ENCODE data around the gene DCTPP1. TPM values are rescaled to one million over a fixed set of nuclear protein-coding genes. Genes with fewer than 3 reads are reported as not detected.
A peak's percentile ranks its signal among the peaks of the same experiment; 100 is the strongest.

The DCTPP1 gene
- total RNA-seq, 1 donor from 2014 or later, result 14.5 TPM

- no peaks in the 10 kb centered on the region for H3K27me3 ChIP-seq
- H3K9me3 ChIP-seq, result no peaks in the 10 kb centered on the region
- TF ChIP-seq POLR2AphosphoS5 (IDR thresholded peaks at IDR 0.05; ENCODE audit: insufficient read depth in 1 of 2, low read depth in 1 of 2) (peak; percentile 67 to 93), POLR2A (IDR thresholded peaks at IDR 0.05) (peak in 1 of 2 donors; percentile 27), CTCF (IDR thresholded peaks at IDR 0.05) (no peak)
- DNase-seq (ENCODE audit: extremely low spot score in 2 of 2), result no peak
- H3K4me1 ChIP-seq, result peaks cover 28% of the 10 kb centered on the region
- intact Hi-C loops (cut with DNase I), result loop anchor here (10.0 kb wide), 1 partner anchor 342 kb away; the partner anchor contains the start of gene ALDOA
- peak within 1 kb of the TSS; percentile 73 to 74 for H3K4me3 ChIP-seq
- peak within 1 kb of the TSS; percentile 79 for H3K27ac ChIP-seq
- peaks cover 0 to 5% of the 10 kb centered on the region in 2 donors for H3K36me3 ChIP-seq
Observed at GRCh38 chr16:30407102-30407803, 22.6 kb downstream of the DCTPP1 start, which contains the start of gene ZNF771. Gene ZNF771, plus strand, starts transcription at chr16:30407606. Its CDS starts 448 bp downstream, at chr16:30408054.

DNA sequence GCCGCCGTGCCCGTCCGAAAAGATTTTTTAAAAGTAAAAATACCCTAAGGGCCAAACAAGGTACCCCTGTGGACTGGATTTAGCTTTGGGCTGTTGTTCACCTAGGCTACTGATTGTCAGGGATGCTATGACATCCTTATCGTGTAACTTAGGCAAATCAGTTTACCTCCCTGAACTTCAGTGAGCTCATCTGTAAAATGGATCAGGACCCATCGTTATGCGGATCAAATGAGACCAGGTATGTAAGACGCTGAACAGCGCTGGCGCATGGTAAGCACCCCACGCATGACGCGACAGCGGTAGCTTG, 23.1 kb downstream of the DCTPP1 start:
- intact Hi-C loops (cut with DNase I), result loop anchor here (10.0 kb wide), 1 partner anchor 342 kb away; the partner anchor contains the start of gene ALDOA
- no peaks in the 10 kb centered on the region for H3K9me3 ChIP-seq
- H3K27ac ChIP-seq, result peak overlapping the region; percentile 79
- H3K27me3 ChIP-seq, result no peaks in the 10 kb centered on the region
- H3K4me1 ChIP-seq, result peaks cover 28% of the 10 kb centered on the region
- TF ChIP-seq POLR2A (IDR thresholded peaks at IDR 0.05) (no peak), POLR2AphosphoS5 (IDR thresholded peaks at IDR 0.05; ENCODE audit: insufficient read depth in 1 of 2, low read depth in 1 of 2) (no peak), CTCF (IDR thresholded peaks at IDR 0.05) (no peak)
- no peak for DNase-seq (ENCODE audit: extremely low spot score in 2 of 2)
- peak overlapping the region; percentile 73 to 74 for H3K4me3 ChIP-seq
- H3K36me3 ChIP-seq, result peaks cover 0 to 5% of the 10 kb centered on the region in 2 donors

DNA sequence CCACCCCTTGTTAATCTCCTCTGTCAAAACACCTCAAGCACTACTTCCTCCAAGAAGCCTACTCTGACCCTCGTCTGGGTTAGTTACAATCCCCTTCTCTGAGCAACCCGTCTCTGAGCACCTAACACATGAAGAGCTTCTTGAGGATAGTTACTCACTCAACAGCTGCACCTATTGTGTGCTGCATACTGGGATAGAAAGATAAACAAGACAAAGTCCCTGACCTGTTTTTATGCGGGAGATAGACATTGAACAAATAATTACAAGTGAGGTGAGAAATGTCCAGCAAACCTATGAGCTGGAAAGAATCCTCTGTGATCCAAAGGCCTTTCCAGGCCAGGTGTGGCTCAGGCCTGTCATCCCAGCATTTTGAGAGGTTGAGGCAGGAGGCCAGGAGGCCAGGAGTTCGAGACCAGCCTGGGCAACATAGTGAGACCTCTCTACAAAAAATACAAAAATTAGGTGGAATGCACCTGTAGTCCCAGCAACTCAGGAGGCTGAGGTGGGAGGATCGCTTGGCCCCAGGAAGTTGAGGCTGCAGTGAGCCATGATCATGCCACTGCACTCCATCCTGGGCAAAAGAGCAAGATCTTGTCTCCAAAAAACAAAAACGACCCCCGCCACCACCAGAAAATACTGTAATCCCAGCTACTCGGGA, 27.9 kb downstream of the DCTPP1 start:
- no peak overlapping the region for H3K27ac ChIP-seq
- H3K9me3 ChIP-seq, result no peaks in the 10 kb centered on the region
- H3K36me3 ChIP-seq, result no peaks in the 10 kb centered on the region
- no peak for DNase-seq (ENCODE audit: extremely low spot score in 2 of 2)
- intact Hi-C loops (cut with DNase I), result loop anchor here (10.0 kb wide), 1 partner anchor 337 kb away; the partner anchor contains the start of gene ALDOA
- no peaks in the 10 kb centered on the region for H3K27me3 ChIP-seq
- H3K4me1 ChIP-seq, result peaks cover 36% of the 10 kb centered on the region
- TF ChIP-seq POLR2AphosphoS5 (IDR thresholded peaks at IDR 0.05; ENCODE audit: insufficient read depth in 1 of 2, low read depth in 1 of 2) (no peak), POLR2A (IDR thresholded peaks at IDR 0.05) (no peak), CTCF (IDR thresholded peaks at IDR 0.05) (no peak)
- H3K4me3 ChIP-seq, result no peak overlapping the region

- Histone ChIP-seq H3K4me1 (peaks cover 48% of the 10 kb centered on the region), H3K27ac (peak overlapping the region; percentile 88), H3K9me3 (no peaks in the 10 kb centered on the region), H3K4me3 (peak overlapping the region; percentile 61 to 71), H3K27me3 (no peaks in the 10 kb centered on the region), H3K36me3 (no peaks in the 10 kb centered on the region)
- no peak for DNase-seq (ENCODE audit: extremely low spot score in 2 of 2)
- intact Hi-C loops (cut with DNase I), result loop anchor here (10.0 kb wide), 1 partner anchor 335 kb away; the partner anchor contains the start of gene ALDOA
- TF ChIP-seq POLR2A (IDR thresholded peaks at IDR 0.05) (no peak), CTCF (IDR thresholded peaks at IDR 0.05) (no peak), POLR2AphosphoS5 (IDR thresholded peaks at IDR 0.05; ENCODE audit: insufficient read depth in 1 of 2, low read depth in 1 of 2) (no peak)
Observed at GRCh38 chr16:30399435-30400186, 30.2 kb downstream of the DCTPP1 start.

All from vagina (tissue), 2 donors.